Hepatocyte (in vitro differentiated cells): ENCODE results near the gene PPA1. TPM values are rescaled to one million over a fixed set of nuclear protein-coding genes. Genes with fewer than 3 reads are reported as not detected.
"Not testable (repeated sequence)": the region's sequence is repeated elsewhere in the genome, so short reads cannot be mapped to it uniquely, and the experiment has no call there.

ENCODE experiments used
- DNase-seq: peaks from one replicate; pipeline ENCODE4 v3.0.0-alpha.2; 2016; ENCODE audit warnings: low spot score
- H2AFZ ChIP-seq: fragments of 200-600 bp; sonication (generic); 2 replicates; pipeline ENCODE4 v1.6.0; 2016; ENCODE audit warnings: antibody characterized with exemption, mild to moderate bottlenecking
- H3K27ac ChIP-seq: fragments of 200-600 bp; sonication (generic); 2 replicates; pipeline ENCODE4 v1.5.1; 2016; ENCODE audit warnings: mild to moderate bottlenecking
- H3K27me3 ChIP-seq: fragments of 200-600 bp; sonication (generic); 2 replicates; pipeline ENCODE4 v1.6.1; 2016
- H3K36me3 ChIP-seq: fragments of 200-600 bp; sonication (generic); replicated peaks from 2 replicates; pipeline ENCODE4 v1.5.1; 2016; ENCODE audit warnings: low read depth; ENCODE audit not compliant: insufficient read depth
- H3K4me1 ChIP-seq: fragments of 200-600 bp; sonication (generic); 2 replicates; pipeline ENCODE4 v1.5.1; 2016; ENCODE audit warnings: mild to moderate bottlenecking, moderate library complexity; ENCODE audit not compliant: insufficient read depth
- H3K4me2 ChIP-seq: fragments of 200-600 bp; sonication (generic); 2 replicates; pipeline ENCODE4 v1.6.0; 2016
- H3K4me3 ChIP-seq: fragments of 200-600 bp; sonication (generic); 2 replicates; pipeline ENCODE4 v1.5.1; 2016; ENCODE audit warnings: mild to moderate bottlenecking
- H3K79me2 ChIP-seq: fragments of 200-600 bp; sonication (generic); 2 replicates; pipeline ENCODE4 v1.6.0; 2017; ENCODE audit warnings: mild to moderate bottlenecking
- H3K9me2 ChIP-seq: fragments of 200-600 bp; sonication (generic); replicated peaks from 2 replicates; pipeline ENCODE4 v1.6.0; 2017; ENCODE audit warnings: mild to moderate bottlenecking; ENCODE audit not compliant: insufficient read depth
- H3K9me3 ChIP-seq: fragments of 200-600 bp; sonication (generic); 2 replicates; pipeline ENCODE4 v1.5.1; 2016; ENCODE audit warnings: low read depth, mild to moderate bottlenecking
- H4K20me1 ChIP-seq: fragments of 200-600 bp; sonication (generic); 2 replicates; pipeline ENCODE4 v1.6.0; 2016; ENCODE audit warnings: mild to moderate bottlenecking; ENCODE audit not compliant: insufficient read depth, poor library complexity, severe bottlenecking
- EZH2 ChIP-seq: fragments of 200-600 bp; sonication (generic); IDR thresholded peaks from 2 replicates; pipeline ENCODE4 v1.6.1; 2016; ENCODE audit warnings: antibody characterized with exemption, mild to moderate bottlenecking, borderline replicate concordance
- EZH2phosphoT487 ChIP-seq: fragments of 200-600 bp; sonication (generic); IDR thresholded peaks from one replicate; pipeline ENCODE4 v1.6.1; 2018; ENCODE audit warnings: antibody characterized with exemption, mild to moderate bottlenecking, low read depth, moderate library complexity; ENCODE audit not compliant: unreplicated experiment, severe bottlenecking
- WGBS: methylation state at CpG from one replicate; pipeline ENCODE4 v1.1.6; 2016; ENCODE audit warnings: low lambda C conversion rate; ENCODE audit errors: missing lambda C conversion rate; 5-methylcytosine and 5-hydroxymethylcytosine counted together
- polyA plus RNA-seq: library from polyadenylated mRNA; unstranded; fragments of >200 nt; fragmentation: Nextera tagmentation; extraction: Ambion mirVana; gene quantifications from 2 replicates; pipeline ENCODE4 v1.2.1, GENCODE V29; 2016
- total RNA-seq: library from RNA; depleted of rRNA; stranded (reverse); fragments of >200 nt; gene quantifications from 2 replicates; pipeline ENCODE4 v1.2.3, GENCODE V29; 2014
- TF ChIP-seq, protein P1 (sequence below): fragments of 200-600 bp; sonication (generic); IDR thresholded peaks from 2 replicates; pipeline ENCODE4 v1.5.1; 2016; ENCODE audit warnings: antibody characterized with exemption, mild to moderate bottlenecking; ENCODE audit not compliant: poor library complexity

PPA1 gene
- total and polyA plus RNA-seq, 2 experiments from 2014 or later: 131 to 156 TPM

DNA sequence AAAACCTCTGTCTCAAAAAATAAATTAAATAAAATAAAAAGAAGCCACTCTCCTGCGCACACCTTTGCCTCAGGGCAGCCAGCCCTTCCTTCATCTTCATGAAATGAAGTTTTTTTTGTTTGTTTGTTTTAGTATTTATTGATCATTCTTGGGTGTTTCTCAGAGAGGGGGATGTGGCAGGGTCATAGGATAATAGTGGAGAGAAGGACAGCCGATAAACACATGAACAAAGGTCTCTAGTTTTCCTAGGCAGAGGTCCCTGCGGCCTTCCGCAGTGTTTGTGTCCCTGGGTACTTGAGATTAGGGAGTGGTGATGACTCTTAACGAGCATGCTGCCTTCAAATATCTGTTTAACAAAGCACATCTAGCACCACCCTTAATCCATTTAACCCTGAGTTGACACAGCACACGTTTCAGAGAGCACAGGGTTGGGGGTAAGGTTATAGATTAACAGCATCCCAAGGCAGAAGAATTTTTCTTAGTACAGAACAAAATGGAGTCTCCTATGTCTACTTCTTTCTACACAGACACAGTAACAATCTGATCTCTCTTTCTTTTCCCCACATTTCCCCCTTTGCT lies 4.8 kb upstream of the PPA1 start:
- H3K27ac ChIP-seq, H4K20me1 ChIP-seq, H3K79me2 ChIP-seq, DNase-seq, H3K36me3 ChIP-seq, H3K4me3 ChIP-seq, H3K4me1 ChIP-seq, H3K4me2 ChIP-seq, H2AFZ ChIP-seq, H3K9me3 ChIP-seq, H3K27me3 ChIP-seq, H3K9me2 ChIP-seq: not testable (repeated sequence)
- WGBS: 56% methylated on average over 6 of the region's 6 CpGs

DNA sequence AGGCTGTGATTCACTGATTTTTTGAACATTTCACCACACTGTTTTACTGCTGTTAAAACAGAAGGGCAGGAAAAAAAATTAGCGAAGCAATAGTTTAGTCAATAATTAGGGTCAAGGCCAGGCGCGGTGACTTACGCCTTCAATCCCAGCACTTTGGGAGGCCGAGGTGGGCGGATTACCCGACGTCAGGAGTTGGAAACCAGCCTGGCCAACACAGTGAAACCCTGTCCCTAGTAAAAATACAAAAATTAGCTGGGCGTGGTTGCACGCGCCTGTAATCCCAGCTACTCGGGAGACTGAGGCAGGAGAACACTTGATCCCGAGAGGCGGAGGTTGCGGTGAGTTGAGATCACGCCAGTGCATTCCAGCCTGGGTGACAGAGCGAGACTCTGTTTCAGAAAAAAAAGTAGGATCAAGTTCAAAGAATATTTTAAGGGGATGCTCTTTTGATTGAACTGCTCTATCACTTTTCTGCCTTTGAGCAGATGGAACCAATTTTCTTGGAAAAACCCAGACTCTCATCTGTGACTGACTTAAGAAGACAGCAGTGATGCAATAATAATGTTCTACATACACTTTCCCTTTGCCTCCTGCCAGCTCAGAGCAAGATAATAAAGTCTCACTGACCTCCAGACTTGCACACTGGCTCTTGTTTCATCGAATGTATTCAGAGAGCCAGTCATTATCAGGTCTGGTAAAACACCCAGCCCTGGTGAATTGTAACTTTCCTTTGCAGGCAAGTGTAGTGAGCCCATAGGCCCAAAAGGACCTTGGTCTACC lies 1.6 kb upstream of the PPA1 start:
- 58% methylated on average over 18 of the region's 18 CpGs for WGBS
- Histone ChIP-seq H3K9me3 (no peaks in the 10 kb centered on the region), H3K4me2 (peak overlapping the region; percentile 5), H3K27ac (peak overlapping the region; percentile 90), H3K4me3 (no peak overlapping the region), H3K27me3 (no peaks in the 10 kb centered on the region), H3K79me2 (peaks cover 31% of the 10 kb centered on the region), H3K4me1 (peaks cover 12% of the 10 kb centered on the region), H3K9me2 (no peaks in the 10 kb centered on the region), H3K36me3 (no peaks in the 10 kb centered on the region), H4K20me1 (no peaks in the 10 kb centered on the region), H2AFZ (no peak overlapping the region)
- peak; percentile 77 for DNase-seq
- no peak for TF ChIP-seq EZH2phosphoT487
- TF ChIP-seq, protein P1, sequence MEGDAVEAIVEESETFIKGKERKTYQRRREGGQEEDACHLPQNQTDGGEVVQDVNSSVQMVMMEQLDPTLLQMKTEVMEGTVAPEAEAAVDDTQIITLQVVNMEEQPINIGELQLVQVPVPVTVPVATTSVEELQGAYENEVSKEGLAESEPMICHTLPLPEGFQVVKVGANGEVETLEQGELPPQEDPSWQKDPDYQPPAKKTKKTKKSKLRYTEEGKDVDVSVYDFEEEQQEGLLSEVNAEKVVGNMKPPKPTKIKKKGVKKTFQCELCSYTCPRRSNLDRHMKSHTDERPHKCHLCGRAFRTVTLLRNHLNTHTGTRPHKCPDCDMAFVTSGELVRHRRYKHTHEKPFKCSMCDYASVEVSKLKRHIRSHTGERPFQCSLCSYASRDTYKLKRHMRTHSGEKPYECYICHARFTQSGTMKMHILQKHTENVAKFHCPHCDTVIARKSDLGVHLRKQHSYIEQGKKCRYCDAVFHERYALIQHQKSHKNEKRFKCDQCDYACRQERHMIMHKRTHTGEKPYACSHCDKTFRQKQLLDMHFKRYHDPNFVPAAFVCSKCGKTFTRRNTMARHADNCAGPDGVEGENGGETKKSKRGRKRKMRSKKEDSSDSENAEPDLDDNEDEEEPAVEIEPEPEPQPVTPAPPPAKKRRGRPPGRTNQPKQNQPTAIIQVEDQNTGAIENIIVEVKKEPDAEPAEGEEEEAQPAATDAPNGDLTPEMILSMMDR: no peak
- TF ChIP-seq EZH2: no peak

DNA sequence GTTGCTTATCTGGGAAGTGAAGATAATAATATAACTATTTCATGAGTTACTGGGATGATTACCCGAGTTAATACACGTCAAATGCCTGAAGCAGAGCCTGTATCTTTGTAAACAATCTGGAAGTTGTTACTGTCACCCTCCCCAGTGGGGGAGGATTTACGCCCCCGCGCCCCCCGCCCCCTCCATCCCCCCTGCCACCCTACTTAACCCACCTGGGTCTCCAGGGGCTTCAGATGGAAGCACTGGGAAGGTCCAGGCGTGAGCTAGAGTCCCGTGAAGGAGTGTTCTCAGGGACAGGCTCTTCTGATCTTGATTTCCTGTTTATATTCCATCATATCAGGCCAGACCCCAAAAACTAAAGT lies 691 bp upstream of the PPA1 start:
- Histone ChIP-seq H3K36me3 (no peaks in the 10 kb centered on the region), H3K4me3 (peak overlapping the region; percentile 22), H4K20me1 (no peaks in the 10 kb centered on the region), H3K4me2 (peak overlapping the region; percentile 97), H3K9me3 (no peaks in the 10 kb centered on the region), H3K9me2 (no peaks in the 10 kb centered on the region), H3K27ac (peak overlapping the region; percentile 90), H2AFZ (peak overlapping the region; percentile 63), H3K27me3 (no peaks in the 10 kb centered on the region), H3K79me2 (peaks cover 41% of the 10 kb centered on the region), H3K4me1 (peaks cover 12% of the 10 kb centered on the region)
- no peak for DNase-seq
- TF ChIP-seq, protein P1: no peak
- TF ChIP-seq EZH2phosphoT487 (no peak), EZH2 (no peak)
- WGBS: 4% methylated on average over 8 of the region's 8 CpGs

DNA sequence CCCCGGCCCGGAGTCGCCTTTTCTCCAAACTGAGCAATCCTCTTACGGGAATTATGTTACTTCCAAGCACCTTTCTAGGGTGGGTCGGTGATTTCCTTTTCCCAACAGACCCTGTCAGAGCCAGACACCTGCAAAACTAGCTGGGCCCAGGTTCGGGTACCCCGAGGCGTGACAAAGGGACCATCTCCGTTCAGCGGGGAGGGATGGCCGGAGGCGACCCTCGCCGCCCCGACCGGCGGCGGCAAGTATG lies 445 bp downstream of the PPA1 start:
- Histone ChIP-seq H3K79me2 (peaks cover 48% of the 10 kb centered on the region), H3K9me3 (no peaks in the 10 kb centered on the region), H3K27me3 (no peaks in the 10 kb centered on the region), H3K4me3 (peak overlapping the region; percentile 92), H4K20me1 (no peaks in the 10 kb centered on the region), H3K27ac (peak overlapping the region; percentile 90), H3K9me2 (no peaks in the 10 kb centered on the region), H3K4me2 (peak overlapping the region; percentile 97), H2AFZ (peak overlapping the region; percentile 79), H3K36me3 (no peaks in the 10 kb centered on the region), H3K4me1 (peaks cover 12% of the 10 kb centered on the region)
- DNase-seq: no peak
- WGBS: under 1% methylated on average over 17 of the region's 18 CpGs
- TF ChIP-seq, protein P1: no peak
- TF ChIP-seq EZH2 (no peak), EZH2phosphoT487 (no peak)
